GM21786 (cell line): ENCODE data around the gene IMPG2.

ENCODE experiments used
- ATAC-seq: cut with Tn5 transposase; IDR thresholded peaks from one replicate; pipeline ENCODE4 v1.9.1; 2021; ENCODE audit not compliant: unreplicated experiment

IMPG2 gene

GRCh38 chr3:101278727-101279126, 41.6 kb downstream of the IMPG2 start:
- no peak for ATAC-seq

GRCh38 chr3:101273608-101274007, 46.8 kb downstream of the IMPG2 start:
- no peak for ATAC-seq

GRCh38 chr3:101273156-101273555, 47.2 kb downstream of the IMPG2 start:
- ATAC-seq, result no peak

- no peak for ATAC-seq
Observed at GRCh38 chr3:101271728-101272127, 48.6 kb downstream of the IMPG2 start.

GRCh38 chr3:101270149-101270548, 50.2 kb downstream of the IMPG2 start:
- no peak for ATAC-seq

- ATAC-seq, result no peak
Observed at GRCh38 chr3:101268971-101269671, 51.3 kb downstream of the IMPG2 start.

- ATAC-seq, result no peak
Observed at GRCh38 chr3:101268141-101268540, 52.2 kb downstream of the IMPG2 start.

GRCh38 chr3:101266566-101266965, 53.8 kb downstream of the IMPG2 start:
- ATAC-seq, result no peak

GRCh38 chr3:101266071-101266470, 54.3 kb downstream of the IMPG2 start:
- no peak for ATAC-seq

GRCh38 chr3:101262393-101263240, 57.8 kb downstream of the IMPG2 start:
- peak; percentile 64 for ATAC-seq

GRCh38 chr3:101261506-101261905, 58.9 kb downstream of the IMPG2 start:
- ATAC-seq, result no peak

- no peak for ATAC-seq
Observed at GRCh38 chr3:101259485-101260341, 60.7 kb downstream of the IMPG2 start.

GRCh38 chr3:101256511-101256910, 63.9 kb downstream of the IMPG2 start:
- ATAC-seq, result no peak

- ATAC-seq, result no peak
Observed at GRCh38 chr3:101255441-101255840, 64.9 kb downstream of the IMPG2 start.

- no peak for ATAC-seq
Observed at GRCh38 chr3:101253396-101253795, 67.0 kb downstream of the IMPG2 start.

GRCh38 chr3:101252945-101253344, 67.4 kb downstream of the IMPG2 start:
- ATAC-seq, result no peak

GRCh38 chr3:101252307-101252706, 68.1 kb downstream of the IMPG2 start:
- no peak for ATAC-seq

GRCh38 chr3:101251441-101251840, 68.9 kb downstream of the IMPG2 start:
- ATAC-seq, result no peak

- ATAC-seq, result no peak
Observed at GRCh38 chr3:101249522-101249921, 70.9 kb downstream of the IMPG2 start.

GRCh38 chr3:101248736-101249135, 71.6 kb downstream of the IMPG2 start:
- ATAC-seq, result no peak

GRCh38 chr3:101244212-101244575, 76.2 kb downstream of the IMPG2 start:
- no peak for ATAC-seq
